ENCODE data around the gene CNBP.
A peak's percentile ranks its signal among the peaks of the same experiment; 100 is the strongest.
"Not testable (repeated sequence)": the region's sequence is repeated elsewhere in the genome, so short reads cannot be mapped to it uniquely, and the experiment has no call there.

Gene CNBP

DNA sequence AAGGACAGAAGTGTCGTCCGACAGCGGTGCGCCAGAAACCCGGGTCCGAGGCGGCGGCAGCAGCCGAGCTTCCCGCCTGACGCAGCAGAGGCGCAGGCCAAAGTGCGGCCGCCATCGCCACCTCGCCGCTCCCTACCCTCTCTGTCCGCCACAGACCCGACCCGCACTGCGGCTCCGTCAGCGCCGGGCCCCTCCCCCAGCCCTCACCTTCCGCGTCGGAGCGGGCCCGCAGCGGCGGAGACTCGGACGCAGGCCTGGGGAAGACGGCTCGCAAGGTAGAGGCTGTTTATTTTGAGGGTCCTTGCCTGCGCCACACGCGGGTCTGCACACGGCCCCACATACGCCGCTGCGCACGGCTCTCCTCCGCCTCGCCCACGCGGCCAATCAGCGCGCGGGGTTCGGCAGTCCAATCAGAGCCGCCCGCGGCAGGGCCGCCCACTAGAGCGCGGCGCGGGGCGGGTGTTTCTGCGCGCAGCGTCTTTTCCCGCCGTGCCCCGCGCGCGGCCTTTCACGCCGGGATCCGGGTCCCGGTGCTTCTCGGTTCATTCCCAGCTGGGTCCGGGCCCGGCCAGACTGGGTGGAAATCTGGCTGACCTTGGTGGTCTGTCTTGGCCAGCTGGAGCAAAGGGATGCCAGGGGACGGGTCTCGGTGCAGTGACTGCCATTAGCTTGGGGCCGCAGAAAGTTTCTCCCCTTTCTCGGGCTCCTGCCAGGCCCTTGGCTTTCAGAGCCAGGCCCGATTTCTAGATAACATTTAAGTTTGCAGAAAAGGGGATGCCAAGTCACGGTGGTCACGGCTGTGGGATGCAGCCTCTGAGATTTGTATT lies at the start of gene CNBP:
Gene CNBP (minus strand): TSS at position 328 of the 827 bp plus-strand sequence. CDS start 12,139 bp downstream, outside the sequence.
- DNase-seq = peak; percentile 89

DNA sequence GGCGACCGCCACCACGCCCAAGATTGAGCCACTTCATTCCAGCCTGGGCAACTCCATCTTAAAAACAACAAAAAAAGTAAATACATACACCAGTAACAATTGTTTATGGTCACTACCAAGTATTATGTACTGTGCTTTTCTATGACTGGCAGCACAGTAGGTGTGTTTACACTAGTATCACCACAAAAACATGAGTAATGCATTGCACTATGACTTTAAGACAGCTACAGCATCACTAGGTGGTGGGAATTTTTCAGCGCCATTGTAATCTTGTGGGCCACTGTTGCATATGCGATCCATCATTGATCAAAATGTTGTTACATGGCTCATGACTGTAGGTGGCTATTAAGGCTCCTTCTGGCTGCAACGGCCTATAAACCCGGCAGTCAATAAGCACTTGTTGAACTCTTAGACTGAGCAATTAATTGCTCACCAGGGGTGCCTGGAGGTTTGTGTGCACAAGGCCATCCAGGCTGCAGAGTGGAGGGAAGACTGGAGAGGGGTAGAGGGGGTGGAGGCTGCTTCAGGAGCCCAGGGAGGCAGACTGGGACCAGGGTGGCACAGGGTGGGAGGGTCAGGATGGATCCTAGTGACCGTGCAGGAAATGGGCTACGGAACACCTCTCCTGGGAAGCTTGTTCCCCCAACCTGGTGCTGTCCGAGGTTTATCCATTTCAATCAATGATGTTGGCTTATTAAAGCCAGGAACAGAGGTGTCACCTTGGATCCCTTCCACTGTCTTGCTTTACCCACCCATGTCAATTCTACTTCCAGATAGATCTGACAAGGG lies 47.8 kb upstream of the CNBP start:
- no peak for DNase-seq

GRCh38 chr3:129230311-129231019 lies 46.8 kb upstream of the CNBP start:
- no peak for DNase-seq

GRCh38 chr3:129228891-129229585 lies 45.3 kb upstream of the CNBP start:
- no peak for DNase-seq

DNA sequence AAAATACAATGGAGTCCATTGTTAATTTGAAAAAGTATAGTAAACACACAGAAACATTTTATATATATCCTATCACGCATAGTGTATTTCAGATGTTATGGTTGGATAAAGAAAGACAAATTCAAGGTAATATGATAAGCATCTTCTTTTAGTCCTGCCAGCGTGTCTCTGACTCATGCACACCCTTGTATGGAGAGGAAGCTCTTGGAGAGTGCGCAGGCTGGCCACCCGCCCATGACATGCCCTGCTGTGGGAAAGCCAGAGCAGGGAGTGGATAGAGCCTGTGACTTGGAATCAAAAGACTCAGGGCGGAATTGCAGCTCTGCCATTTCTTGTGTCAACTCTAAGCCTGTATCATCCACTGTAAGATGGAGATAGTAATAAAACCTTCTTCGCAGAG lies 42.7 kb upstream of the CNBP start:
- no peak for DNase-seq

DNA sequence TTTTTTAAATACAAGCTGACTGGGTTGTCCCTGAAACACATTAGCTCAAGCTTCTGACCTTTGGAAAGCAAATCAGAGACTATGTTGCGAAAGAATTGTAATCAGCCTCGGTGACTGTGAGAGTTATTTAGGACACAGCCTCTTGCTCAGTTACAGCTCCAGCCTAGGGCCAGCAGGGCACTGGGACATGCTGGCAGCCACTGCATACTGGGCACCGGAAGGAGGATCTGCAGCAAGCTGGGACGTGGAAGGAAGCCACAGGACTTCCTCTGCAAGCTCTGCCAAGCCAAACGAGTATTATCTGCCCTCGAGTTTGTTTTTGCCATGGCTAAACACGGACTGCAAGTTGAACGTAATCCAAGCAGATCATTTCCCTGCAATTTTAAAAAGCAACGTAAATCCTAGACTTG lies 41.3 kb upstream of the CNBP start:
- DNase-seq = no peak

GRCh38 chr3:129224387-129224786 lies 40.7 kb upstream of the CNBP start:
- not testable (repeated sequence) for DNase-seq

- no peak for DNase-seq
Observed at GRCh38 chr3:129218742-129219141, 35.0 kb upstream of the CNBP start.

GRCh38 chr3:129213238-129213637 lies 29.5 kb upstream of the CNBP start:
- no peak for DNase-seq

DNA sequence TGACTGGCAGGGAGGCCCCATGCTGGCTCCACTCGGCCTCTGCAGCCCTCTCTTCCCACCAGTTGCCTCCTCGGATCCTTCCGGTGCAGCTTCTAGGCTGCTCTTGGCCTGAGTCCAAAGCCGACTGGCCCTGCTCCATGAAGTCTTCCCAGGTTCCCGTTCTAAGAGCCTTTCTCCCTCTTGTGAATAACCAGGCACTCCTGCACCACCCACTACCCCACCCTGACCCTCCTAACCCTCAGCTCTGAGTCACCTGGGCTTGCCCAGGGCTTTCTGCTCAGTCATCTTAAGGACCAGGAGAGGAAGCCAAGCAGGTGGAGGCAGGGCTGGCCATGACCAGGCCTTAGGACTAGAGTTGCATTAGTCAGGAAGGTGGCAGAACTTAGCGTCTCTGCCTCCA lies 28.1 kb upstream of the CNBP start:
- no peak for DNase-seq

- no peak for DNase-seq
Observed at GRCh38 chr3:129211345-129211744, 27.6 kb upstream of the CNBP start.

DNA sequence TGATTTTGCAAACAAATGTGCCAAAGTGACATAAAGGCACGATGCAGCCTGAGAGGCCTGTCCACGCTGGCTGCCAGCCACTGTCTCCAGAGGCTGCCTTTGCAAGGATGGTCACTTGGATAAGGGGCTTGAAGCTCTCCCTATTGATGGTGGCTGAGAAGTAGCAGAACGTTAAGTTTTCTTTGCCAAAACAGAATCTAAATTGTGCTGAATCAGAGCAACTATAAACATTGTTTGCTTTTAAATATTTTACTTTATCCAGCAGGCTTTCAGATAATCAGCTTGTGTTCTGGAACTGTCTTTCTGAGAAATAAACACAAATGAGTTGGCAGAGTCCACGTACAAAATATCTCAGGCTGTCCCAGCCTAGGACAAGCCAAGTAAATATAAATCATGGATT lies 23.8 kb upstream of the CNBP start:
- DNase-seq = no peak

- no peak for DNase-seq
Observed at GRCh38 chr3:129205109-129205832, 21.6 kb upstream of the CNBP start.

DNA sequence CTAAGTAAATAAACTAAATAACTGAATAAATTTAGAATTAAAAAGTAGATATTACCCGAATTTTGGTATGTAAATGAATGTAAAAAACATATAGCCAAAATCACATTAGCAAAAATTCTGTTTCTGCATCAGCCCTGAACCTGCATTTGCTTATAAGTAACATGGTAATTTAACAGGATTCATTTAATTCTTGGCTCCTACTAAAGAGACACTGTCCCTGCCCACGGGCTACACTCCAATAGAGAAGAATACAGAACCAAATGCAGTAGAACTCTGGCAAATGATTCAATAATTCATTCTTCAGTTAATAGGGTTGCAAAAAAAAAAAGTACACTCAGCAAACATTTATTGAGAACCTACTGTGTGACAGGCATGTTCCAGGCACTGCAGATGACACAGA lies 20.8 kb upstream of the CNBP start:
- no peak for DNase-seq

GRCh38 chr3:129199366-129199765 lies 15.7 kb upstream of the CNBP start:
- no peak for DNase-seq

GRCh38 chr3:129197321-129197720 lies 13.6 kb upstream of the CNBP start:
- no peak for DNase-seq

DNA sequence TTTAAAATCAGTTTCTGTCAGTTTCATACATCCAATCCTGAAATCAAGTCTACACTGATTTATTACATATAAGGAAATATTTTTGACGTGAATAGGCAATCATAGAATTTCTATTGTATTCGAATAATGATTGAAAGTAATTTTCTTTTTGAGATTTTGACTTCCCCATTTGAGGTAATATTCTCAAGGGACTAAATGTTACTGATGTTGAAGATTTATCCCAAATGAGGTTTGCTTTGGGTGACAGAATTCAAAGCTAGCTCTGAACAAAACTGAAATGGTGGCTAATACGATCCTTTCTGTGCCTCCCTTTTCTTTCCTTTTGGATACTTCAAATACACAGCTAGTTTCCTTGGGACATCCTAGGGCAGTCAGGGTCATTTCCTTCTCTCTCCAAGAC lies 12.9 kb upstream of the CNBP start:
- no peak for DNase-seq

DNA sequence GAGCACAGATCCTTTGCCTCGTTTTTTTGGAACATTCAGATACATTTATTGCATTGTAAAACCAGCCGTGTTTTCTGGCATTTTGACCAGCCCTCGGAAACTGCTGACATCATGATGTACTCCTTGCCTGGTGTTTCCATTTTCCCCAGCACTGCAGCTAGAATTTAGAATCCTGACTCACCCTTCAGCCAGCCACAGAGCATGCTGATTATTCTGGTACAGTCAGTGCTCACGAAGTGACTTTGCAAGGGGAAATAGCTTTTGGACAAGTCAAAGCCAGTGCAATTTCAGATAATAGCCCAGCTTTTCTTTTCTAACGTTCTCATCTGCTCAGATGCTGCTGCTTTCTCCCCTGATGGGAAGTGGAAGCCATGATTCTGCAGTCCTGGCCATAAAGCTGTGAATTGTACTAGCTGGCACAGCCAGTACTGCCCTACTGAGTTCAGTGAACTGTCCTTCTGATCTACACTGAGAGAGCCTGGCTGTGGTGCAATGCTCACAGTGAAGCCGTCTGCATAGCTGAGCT lies 12.1 kb upstream of the CNBP start:
- DNase-seq = no peak

- DNase-seq = not testable (repeated sequence)
Observed at GRCh38 chr3:129189793-129190192, 6.1 kb upstream of the CNBP start.

DNA sequence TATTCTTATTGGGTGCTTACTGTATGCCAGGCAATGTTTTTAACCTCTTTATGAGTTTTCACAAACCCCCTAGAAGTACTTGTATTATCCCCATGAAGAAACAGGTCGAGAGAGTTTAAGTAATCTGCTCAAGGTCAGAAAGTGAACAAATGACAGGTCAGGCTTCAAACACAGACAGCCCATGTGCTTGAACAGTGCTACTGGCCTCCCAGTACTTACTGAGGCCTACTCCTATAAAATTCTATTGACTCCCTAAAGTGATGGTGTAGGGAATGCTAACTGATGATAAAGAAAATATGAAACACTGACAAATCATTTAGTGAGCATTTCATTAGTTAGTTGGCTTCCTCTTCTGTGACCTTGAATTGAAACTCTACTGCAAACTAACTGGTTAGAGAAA lies 4.2 kb upstream of the CNBP start:
- DNase-seq = no peak

GRCh38 chr3:129185783-129186182 lies 2.1 kb upstream of the CNBP start:
- DNase-seq = no peak
